Measurements from ENCODE around the gene PDE7B.

DNA sequence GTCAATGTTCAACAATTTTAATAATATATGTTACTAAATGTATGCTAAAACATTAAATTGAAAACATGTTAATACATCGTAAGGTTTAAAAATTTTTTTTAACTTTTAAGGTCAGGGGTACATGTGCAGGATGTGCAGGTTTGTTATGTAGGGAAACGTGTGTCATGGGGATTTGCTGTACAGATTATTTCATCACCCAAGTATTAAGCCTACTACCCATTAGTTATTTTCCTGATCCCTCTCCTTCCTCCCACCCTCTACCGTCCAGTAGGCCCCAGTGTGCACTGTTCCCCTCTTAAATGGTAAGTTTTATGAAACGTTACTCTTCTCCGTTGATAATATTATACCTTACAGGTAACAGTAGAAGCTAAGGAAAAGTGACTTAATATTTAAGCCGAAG lies 15.8 kb downstream of the PDE7B start:
- no peak for TF ChIP-seq POLR2A (IDR thresholded peaks at IDR 0.05)
- TF ChIP-seq, protein P1, sequence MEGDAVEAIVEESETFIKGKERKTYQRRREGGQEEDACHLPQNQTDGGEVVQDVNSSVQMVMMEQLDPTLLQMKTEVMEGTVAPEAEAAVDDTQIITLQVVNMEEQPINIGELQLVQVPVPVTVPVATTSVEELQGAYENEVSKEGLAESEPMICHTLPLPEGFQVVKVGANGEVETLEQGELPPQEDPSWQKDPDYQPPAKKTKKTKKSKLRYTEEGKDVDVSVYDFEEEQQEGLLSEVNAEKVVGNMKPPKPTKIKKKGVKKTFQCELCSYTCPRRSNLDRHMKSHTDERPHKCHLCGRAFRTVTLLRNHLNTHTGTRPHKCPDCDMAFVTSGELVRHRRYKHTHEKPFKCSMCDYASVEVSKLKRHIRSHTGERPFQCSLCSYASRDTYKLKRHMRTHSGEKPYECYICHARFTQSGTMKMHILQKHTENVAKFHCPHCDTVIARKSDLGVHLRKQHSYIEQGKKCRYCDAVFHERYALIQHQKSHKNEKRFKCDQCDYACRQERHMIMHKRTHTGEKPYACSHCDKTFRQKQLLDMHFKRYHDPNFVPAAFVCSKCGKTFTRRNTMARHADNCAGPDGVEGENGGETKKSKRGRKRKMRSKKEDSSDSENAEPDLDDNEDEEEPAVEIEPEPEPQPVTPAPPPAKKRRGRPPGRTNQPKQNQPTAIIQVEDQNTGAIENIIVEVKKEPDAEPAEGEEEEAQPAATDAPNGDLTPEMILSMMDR (IDR thresholded peaks at IDR 0.05) = no peak

Measured in Peyer's patch (tissue), 4 donors.